ENCODE results near the gene MBNL2. TPM values are rescaled to one million over a fixed set of nuclear protein-coding genes. Genes with fewer than 3 reads are reported as not detected.

Gene MBNL2
- total and polyA plus RNA-seq, 2 experiments from 2014 or later: 46.7 to 79.5 TPM

DNA sequence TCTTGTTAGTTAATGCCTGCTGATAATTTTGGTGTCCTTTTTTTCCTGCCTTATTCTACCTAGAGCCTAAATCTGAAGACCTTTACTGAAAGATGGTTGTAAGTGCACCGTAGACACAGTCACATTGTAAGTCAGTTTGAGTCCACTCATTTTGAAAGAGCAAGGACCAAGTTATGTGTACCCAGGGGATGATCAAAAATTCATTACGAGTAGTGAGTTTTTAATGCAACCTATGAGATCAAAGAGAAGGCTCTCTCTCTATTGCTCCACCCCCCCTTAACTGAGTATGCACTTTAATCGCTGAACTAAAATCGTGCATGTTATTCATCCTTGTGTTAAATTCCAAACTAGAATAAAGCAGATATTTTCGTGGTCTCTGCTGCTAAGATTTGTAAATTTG, 213.7 kb downstream of the MBNL2 start:
- Histone ChIP-seq H4K20me1 (ENCODE audit: insufficient read depth) (no peaks in the 10 kb centered on the region), H3K36me3 (ENCODE audit: low read depth) (no peaks in the 10 kb centered on the region), H3F3A (ENCODE audit: insufficient read depth) (no peaks in the 10 kb centered on the region), H3K9me2 (ENCODE audit: insufficient read depth) (no peaks in the 10 kb centered on the region), H3K9ac (peak overlapping the region; percentile 77), H3K79me2 (ENCODE audit: insufficient read depth) (peaks cover 54% of the 10 kb centered on the region), H3K4me1 (ENCODE audit: insufficient read depth) (peaks cover 37% of the 10 kb centered on the region), H3K9me3 (ENCODE audit: low read depth) (no peaks in the 10 kb centered on the region), H3K4me3 (peak overlapping the region; percentile 92), H2AFZ (peak overlapping the region; percentile 23; the same call in 1 of the 2 replicates), H3K4me2 (ENCODE audit: unreplicated experiment) (peak overlapping the region; percentile 86), H3K27me3 (replicated peaks; ENCODE audit: insufficient read depth) (no peaks in the 10 kb centered on the region), H3K27ac (no peak overlapping the region)
- DNase-seq: peak; percentile 47
- no peak for TF ChIP-seq EZH2 (IDR thresholded peaks at IDR 0.05; ENCODE audit: insufficient read depth, poor library complexity, severe bottlenecking)
- no peak for TF ChIP-seq EZH2phosphoT487 (IDR thresholded peaks at IDR 0.05; ENCODE audit: insufficient read depth, low read depth)
- 4% methylated on average over 5 of the region's 5 CpGs for WGBS, 2 experiments (ENCODE audit: low coverage in 1 of 2, low lambda C conversion rate in 2 of 2, missing lambda C conversion rate in 2 of 2)
- in situ Hi-C loops (cut with MboI): no loop called here

GRCh38 chr13:97436845-97437244, 214.7 kb downstream of the MBNL2 start:
- H3K4me3 ChIP-seq: peak overlapping the region; percentile 92; the same call in 1 of the 2 replicates
- in situ Hi-C loops (cut with MboI): no loop called here
- H3F3A ChIP-seq (ENCODE audit: insufficient read depth): no peaks in the 10 kb centered on the region
- no peaks in the 10 kb centered on the region for H3K9me3 ChIP-seq (ENCODE audit: low read depth)
- H3K79me2 ChIP-seq (ENCODE audit: insufficient read depth): peaks cover 64% of the 10 kb centered on the region
- no peak overlapping the region for H3K27ac ChIP-seq
- WGBS, 2 experiments (ENCODE audit: low coverage in 1 of 2, low lambda C conversion rate in 2 of 2, missing lambda C conversion rate in 2 of 2): 93 to 94% methylated on average over 2 of the region's 2 CpGs
- H2AFZ ChIP-seq: no peak overlapping the region
- H3K4me1 ChIP-seq (ENCODE audit: insufficient read depth): peaks cover 36% of the 10 kb centered on the region
- TF ChIP-seq EZH2 (IDR thresholded peaks at IDR 0.05; ENCODE audit: insufficient read depth, poor library complexity, severe bottlenecking): no peak
- TF ChIP-seq EZH2phosphoT487 (IDR thresholded peaks at IDR 0.05; ENCODE audit: insufficient read depth, low read depth): no peak
- no peaks in the 10 kb centered on the region for H3K9me2 ChIP-seq (ENCODE audit: insufficient read depth)
- no peak overlapping the region for H3K9ac ChIP-seq
- no peaks in the 10 kb centered on the region for H3K36me3 ChIP-seq (ENCODE audit: low read depth)
- no peaks in the 10 kb centered on the region for H3K27me3 ChIP-seq (replicated peaks; ENCODE audit: insufficient read depth)
- DNase-seq: no peak
- peak overlapping the region; percentile 86 for H3K4me2 ChIP-seq (ENCODE audit: unreplicated experiment)
- no peaks in the 10 kb centered on the region for H4K20me1 ChIP-seq (ENCODE audit: insufficient read depth)

- Histone ChIP-seq H3K9me3 (ENCODE audit: low read depth) (no peaks in the 10 kb centered on the region), H2AFZ (no peak overlapping the region), H3K9ac (no peak overlapping the region), H3K27ac (no peak overlapping the region), H3K4me3 (no peak overlapping the region), H3K4me1 (ENCODE audit: insufficient read depth) (peaks cover 32% of the 10 kb centered on the region; the same call in 1 of the 2 replicates), H3K27me3 (replicated peaks; ENCODE audit: insufficient read depth) (no peaks in the 10 kb centered on the region), H3K79me2 (ENCODE audit: insufficient read depth) (peaks cover 73% of the 10 kb centered on the region), H3K9me2 (ENCODE audit: insufficient read depth) (no peaks in the 10 kb centered on the region), H3K36me3 (ENCODE audit: low read depth) (no peaks in the 10 kb centered on the region), H3K4me2 (ENCODE audit: unreplicated experiment) (no peak overlapping the region), H4K20me1 (ENCODE audit: insufficient read depth) (no peaks in the 10 kb centered on the region), H3F3A (ENCODE audit: insufficient read depth) (no peaks in the 10 kb centered on the region)
- WGBS, 2 experiments (ENCODE audit: low coverage in 1 of 2, low lambda C conversion rate in 2 of 2, missing lambda C conversion rate in 2 of 2): 83 to 84% methylated on average over 2 of the region's 2 CpGs
- TF ChIP-seq EZH2phosphoT487 (IDR thresholded peaks at IDR 0.05; ENCODE audit: insufficient read depth, low read depth): no peak
- no peak for TF ChIP-seq EZH2 (IDR thresholded peaks at IDR 0.05; ENCODE audit: insufficient read depth, poor library complexity, severe bottlenecking)
- in situ Hi-C loops (cut with MboI): no loop called here
- DNase-seq: no peak
Observed at GRCh38 chr13:97437729-97438128, 215.6 kb downstream of the MBNL2 start.

GRCh38 chr13:97438856-97439595, 216.9 kb downstream of the MBNL2 start:
- in situ Hi-C loops (cut with MboI): no loop called here
- Histone ChIP-seq H3K4me1 (ENCODE audit: insufficient read depth) (peaks cover 32% of the 10 kb centered on the region; the same call in 1 of the 2 replicates), H3K27ac (no peak overlapping the region), H3K9me2 (ENCODE audit: insufficient read depth) (no peaks in the 10 kb centered on the region), H3K27me3 (replicated peaks; ENCODE audit: insufficient read depth) (no peaks in the 10 kb centered on the region), H3K4me3 (no peak overlapping the region), H2AFZ (no peak overlapping the region), H3K4me2 (ENCODE audit: unreplicated experiment) (no peak overlapping the region), H3K36me3 (ENCODE audit: low read depth) (no peaks in the 10 kb centered on the region), H3F3A (ENCODE audit: insufficient read depth) (no peaks in the 10 kb centered on the region), H3K9me3 (ENCODE audit: low read depth) (no peaks in the 10 kb centered on the region), H3K9ac (no peak overlapping the region), H4K20me1 (ENCODE audit: insufficient read depth) (no peaks in the 10 kb centered on the region), H3K79me2 (ENCODE audit: insufficient read depth) (peaks cover 86% of the 10 kb centered on the region)
- WGBS, 2 experiments (ENCODE audit: low coverage in 1 of 2, low lambda C conversion rate in 2 of 2, missing lambda C conversion rate in 2 of 2): 97% methylated on average over 3 of the region's 3 CpGs
- DNase-seq: no peak
- TF ChIP-seq EZH2phosphoT487 (IDR thresholded peaks at IDR 0.05; ENCODE audit: insufficient read depth, low read depth) (no peak), EZH2 (IDR thresholded peaks at IDR 0.05; ENCODE audit: insufficient read depth, poor library complexity, severe bottlenecking) (no peak)
